H9 (cell line): ENCODE results near the gene HMCN1. TPM values are rescaled to one million over a fixed set of nuclear protein-coding genes. Genes with fewer than 3 reads are reported as not detected.

Source experiments
- DNase-seq: peaks from one replicate; pipeline ENCODE4 v3.0.0-alpha.2; 2017
- H2AFZ ChIP-seq: one replicate; pipeline ENCODE4 v1.6.1; 2013; ENCODE audit warnings: mild to moderate bottlenecking, low read length, control low read depth, moderate library complexity
- H2AK5ac ChIP-seq: 2 replicates; pipeline ENCODE4 v1.6.1; 2013; ENCODE audit warnings: low read length, control low read depth, mixed read lengths; ENCODE audit not compliant: insufficient read length
- H2BK120ac ChIP-seq: one replicate; pipeline ENCODE4 v1.6.1; 2013; ENCODE audit warnings: low read depth, mild to moderate bottlenecking, low read length, control low read depth, inconsistent platforms; ENCODE audit not compliant: poor library complexity, severe bottlenecking
- H2BK12ac ChIP-seq: 2 replicates; pipeline ENCODE4 v1.6.1; 2013; ENCODE audit warnings: low read length, control low read depth, mixed read lengths, low read depth; ENCODE audit not compliant: insufficient read length
- H2BK15ac ChIP-seq: 2 replicates; pipeline ENCODE4 v1.6.1; 2013; ENCODE audit warnings: low read depth, low read length, control low read depth
- H2BK20ac ChIP-seq: one replicate; pipeline ENCODE4 v1.6.1; 2013; ENCODE audit warnings: low read depth, mild to moderate bottlenecking, low read length, control low read depth, inconsistent platforms; ENCODE audit not compliant: poor library complexity, severe bottlenecking
- H2BK5ac ChIP-seq: 2 replicates; pipeline ENCODE4 v1.6.1; 2013; ENCODE audit warnings: low read length, control low read depth, mixed read lengths; ENCODE audit not compliant: insufficient read length
- H3K14ac ChIP-seq: 2 replicates; pipeline ENCODE4 v1.6.1; 2013; ENCODE audit warnings: low read length, control low read depth; ENCODE audit not compliant: insufficient read depth
- H3K18ac ChIP-seq: 2 replicates; pipeline ENCODE4 v1.6.1; 2013; ENCODE audit warnings: low read depth, mild to moderate bottlenecking, mixed read lengths, low read length, control low read depth; ENCODE audit not compliant: insufficient read length
- H3K23ac ChIP-seq: 2 replicates; pipeline ENCODE4 v1.6.1; 2013; ENCODE audit warnings: low read length, control low read depth, mixed read lengths, low read depth; ENCODE audit not compliant: insufficient read length
- H3K23me2 ChIP-seq: 2 replicates; pipeline ENCODE4 v1.6.1; 2013; ENCODE audit warnings: low read depth, mild to moderate bottlenecking, mixed read lengths, low read length, control low read depth; ENCODE audit not compliant: insufficient read length, poor library complexity, severe bottlenecking
- H3K27ac ChIP-seq: 2 replicates; pipeline ENCODE4 v1.5.1; 2013; ENCODE audit warnings: low read length, control low read depth, mixed read lengths, low read depth; ENCODE audit not compliant: insufficient read length
- H3K27me3 ChIP-seq: 2 replicates; pipeline ENCODE4 v1.6.1; 2013; ENCODE audit warnings: low read length, control low read depth, inconsistent platforms; ENCODE audit not compliant: insufficient read depth
- H3K4ac ChIP-seq: 2 replicates; pipeline ENCODE4 v1.6.1; 2013; ENCODE audit warnings: low read depth, mild to moderate bottlenecking, control low read depth, inconsistent platforms, low read length, moderate library complexity
- H3K4me1 ChIP-seq: 2 replicates; pipeline ENCODE4 v1.6.1; 2013; ENCODE audit warnings: low read length, control low read depth, inconsistent platforms; ENCODE audit not compliant: insufficient read depth
- H3K4me2 ChIP-seq: 2 replicates; pipeline ENCODE4 v1.6.1; 2013; ENCODE audit warnings: low read length, control low read depth, mixed read lengths; ENCODE audit not compliant: insufficient read length, insufficient read depth
- H3K56ac ChIP-seq: 2 replicates; pipeline ENCODE4 v1.6.1; 2013; ENCODE audit warnings: low read depth, mild to moderate bottlenecking, mixed read lengths, low read length, control low read depth; ENCODE audit not compliant: insufficient read length
- H3K79me1 ChIP-seq: 2 replicates; pipeline ENCODE4 v1.6.1; 2013; ENCODE audit warnings: low read depth, mild to moderate bottlenecking, moderate library complexity, low read length, control low read depth, inconsistent platforms; ENCODE audit not compliant: insufficient read depth, poor library complexity, severe bottlenecking
- H3K79me2 ChIP-seq: 2 replicates; pipeline ENCODE4 v1.6.1; 2013; ENCODE audit warnings: low read length, control low read depth, inconsistent platforms; ENCODE audit not compliant: insufficient read depth
- H3K9ac ChIP-seq: 2 replicates; pipeline ENCODE4 v1.6.1; 2013; ENCODE audit warnings: low read length, control low read depth, mixed read lengths; ENCODE audit not compliant: insufficient read length; ENCODE audit errors: extremely low read depth
- H3K9me3 ChIP-seq: one replicate; pipeline ENCODE4 v1.6.1; 2013; ENCODE audit warnings: low read depth, low read length, inconsistent platforms; ENCODE audit not compliant: control insufficient read depth
- H3T11ph ChIP-seq: one replicate; pipeline ENCODE4 v1.6.1; 2013; ENCODE audit warnings: mild to moderate bottlenecking, low read length, control low read depth, inconsistent platforms
- H4K20me1 ChIP-seq: one replicate; pipeline ENCODE4 v1.6.1; 2013; ENCODE audit not compliant: control insufficient read depth, insufficient read length, insufficient read depth
- H4K5ac ChIP-seq: 2 replicates; pipeline ENCODE4 v1.6.1; 2013; ENCODE audit warnings: low read depth, mild to moderate bottlenecking, mixed read lengths, low read length, control low read depth; ENCODE audit not compliant: insufficient read length
- H4K8ac ChIP-seq: replicated peaks from 2 replicates; pipeline ENCODE4 v1.6.1; 2013; ENCODE audit warnings: low read length, control low read depth, mixed read lengths, low read depth; ENCODE audit not compliant: insufficient read length
- H4K91ac ChIP-seq: 2 replicates; pipeline ENCODE4 v1.6.1; 2013; ENCODE audit warnings: low read depth, mild to moderate bottlenecking, moderate library complexity, mixed read lengths, low read length, control low read depth; ENCODE audit not compliant: insufficient read length
- H3K27ac Mint-ChIP-seq, 3 experiments: 2 replicates in 2 of 3; 3 replicates in 1 of 3; pipeline ENCODE4 v1.8.0; 2020 to 2021; ENCODE audit warnings: mixed read lengths in 3 of 3, mild to moderate bottlenecking in 1 of 3, moderate library complexity in 1 of 3
- H3K27me3 Mint-ChIP-seq: 2 replicates; pipeline ENCODE4 v1.8.0; 2021; ENCODE audit warnings: low read depth, mild to moderate bottlenecking, moderate library complexity, mixed read lengths
- H3K36me3 Mint-ChIP-seq, 3 experiments: 2 replicates in 2 of 3; 3 replicates in 1 of 3; pipeline ENCODE4 v1.8.0; 2020 to 2021; ENCODE audit warnings: low read depth in 3 of 3, mixed read lengths in 3 of 3; ENCODE audit not compliant: insufficient read depth in 1 of 3
- H3K4me1 Mint-ChIP-seq, 2 experiments: 2 replicates each; pipeline ENCODE4 v1.8.0; 2020; ENCODE audit warnings: mixed read lengths in 2 of 2
- H3K4me3 Mint-ChIP-seq, 2 experiments: 2 replicates in 1 of 2; 3 replicates in 1 of 2; pipeline ENCODE4 v1.8.0; 2020 to 2021; ENCODE audit warnings: mild to moderate bottlenecking in 2 of 2, mixed read lengths in 2 of 2, moderate library complexity in 1 of 2
- H3K9me3 Mint-ChIP-seq, 2 experiments: 2 replicates in 1 of 2; 3 replicates in 1 of 2; pipeline ENCODE4 v1.8.0; 2020; ENCODE audit warnings: mild to moderate bottlenecking in 2 of 2, mixed read lengths in 2 of 2, moderate library complexity in 1 of 2
- WGBS: extraction: QIAGEN DNeasy Blood & Tissue Kit; methylation state at CpG from one replicate; pipeline ENCODE4 v1.1.7; 2013; ENCODE audit warnings: missing lambda C conversion rate, low lambda C conversion rate, mixed read lengths; ENCODE audit not compliant: insufficient read length; ENCODE audit errors: extremely low coverage; 5-methylcytosine and 5-hydroxymethylcytosine counted together
- total RNA-seq: library from RNA; stranded (reverse); gene quantifications from 2 replicates; pipeline ENCODE4 v1.2.1, GENCODE V29; 2021
- TF ChIP-seq, protein P1 (sequence below): fragments of 200-600 bp; sonication (generic); conservative IDR thresholded peaks from 3 replicates; pipeline ENCODE4 v1.8.0; 2021; ENCODE audit warnings: antibody characterized with exemption, mild to moderate bottlenecking

HMCN1 gene
- total RNA-seq, 1 experiment from 2014 or later = 3.3 TPM

GRCh38 chr1:185934476-185935189, 200.4 kb downstream of the HMCN1 start:
- Mint-ChIP-seq H3K27me3 (no peaks in the 10 kb centered on the region), H3K27ac (peak overlapping the region in 1 of 3 experiments; percentile 22; a peak in 1 of 7 replicates), H3K9me3 (peaks cover 8 to 14% of the 10 kb centered on the region in 2 experiments; a peak in 4 of 5 replicates), H3K36me3 (peaks cover 12 to 15% (median 14%) of the 10 kb centered on the region in 3 experiments; a peak in 5 of 7 replicates), H3K4me3 (no peak overlapping the region), H3K4me1 (peaks cover 4 to 15% of the 10 kb centered on the region in 2 experiments)
- Histone ChIP-seq H3K27me3 (no peaks in the 10 kb centered on the region), H3K18ac (no peak overlapping the region), H2BK12ac (no peak overlapping the region), H2BK120ac (no peak overlapping the region), H3K9ac (no peak overlapping the region), H3K79me1 (no peaks in the 10 kb centered on the region), H4K8ac (no peak overlapping the region), H4K5ac (no peak overlapping the region), H3K23me2 (no peaks in the 10 kb centered on the region), H3K23ac (no peak overlapping the region), H2AFZ (no peak overlapping the region), H3K9me3 (no peaks in the 10 kb centered on the region), H3K4me2 (no peak overlapping the region), H3T11ph (no peak overlapping the region), H2AK5ac (no peak overlapping the region), H3K4me1 (peaks cover 2% of the 10 kb centered on the region; the same call in 1 of the 2 replicates), H2BK20ac (no peak overlapping the region), H4K91ac (no peak overlapping the region), H4K20me1 (no peaks in the 10 kb centered on the region), H3K4ac (no peak overlapping the region), H3K56ac (no peak overlapping the region), H2BK5ac (no peak overlapping the region), H2BK15ac (no peak overlapping the region), H3K27ac (no peak overlapping the region), H3K79me2 (no peaks in the 10 kb centered on the region), H3K14ac (no peak overlapping the region)
- TF ChIP-seq, protein P1, sequence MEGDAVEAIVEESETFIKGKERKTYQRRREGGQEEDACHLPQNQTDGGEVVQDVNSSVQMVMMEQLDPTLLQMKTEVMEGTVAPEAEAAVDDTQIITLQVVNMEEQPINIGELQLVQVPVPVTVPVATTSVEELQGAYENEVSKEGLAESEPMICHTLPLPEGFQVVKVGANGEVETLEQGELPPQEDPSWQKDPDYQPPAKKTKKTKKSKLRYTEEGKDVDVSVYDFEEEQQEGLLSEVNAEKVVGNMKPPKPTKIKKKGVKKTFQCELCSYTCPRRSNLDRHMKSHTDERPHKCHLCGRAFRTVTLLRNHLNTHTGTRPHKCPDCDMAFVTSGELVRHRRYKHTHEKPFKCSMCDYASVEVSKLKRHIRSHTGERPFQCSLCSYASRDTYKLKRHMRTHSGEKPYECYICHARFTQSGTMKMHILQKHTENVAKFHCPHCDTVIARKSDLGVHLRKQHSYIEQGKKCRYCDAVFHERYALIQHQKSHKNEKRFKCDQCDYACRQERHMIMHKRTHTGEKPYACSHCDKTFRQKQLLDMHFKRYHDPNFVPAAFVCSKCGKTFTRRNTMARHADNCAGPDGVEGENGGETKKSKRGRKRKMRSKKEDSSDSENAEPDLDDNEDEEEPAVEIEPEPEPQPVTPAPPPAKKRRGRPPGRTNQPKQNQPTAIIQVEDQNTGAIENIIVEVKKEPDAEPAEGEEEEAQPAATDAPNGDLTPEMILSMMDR = no peak
- WGBS = no CpG with 5 or more reads among the region's 5 CpGs
- no peak for DNase-seq
